NCI-H1930 (cell line): Measurements from ENCODE around the gene MYLK2.
"Not testable (repeated sequence)": the region's sequence is repeated elsewhere in the genome, so short reads cannot be mapped to it uniquely, and the experiment has no call there.

Experiments used
- DNase-seq, 2 experiments: peaks; one replicate each; lab custom pipeline; 2025; lab: John Stamatoyannopoulos, UW

MYLK2 gene

DNA sequence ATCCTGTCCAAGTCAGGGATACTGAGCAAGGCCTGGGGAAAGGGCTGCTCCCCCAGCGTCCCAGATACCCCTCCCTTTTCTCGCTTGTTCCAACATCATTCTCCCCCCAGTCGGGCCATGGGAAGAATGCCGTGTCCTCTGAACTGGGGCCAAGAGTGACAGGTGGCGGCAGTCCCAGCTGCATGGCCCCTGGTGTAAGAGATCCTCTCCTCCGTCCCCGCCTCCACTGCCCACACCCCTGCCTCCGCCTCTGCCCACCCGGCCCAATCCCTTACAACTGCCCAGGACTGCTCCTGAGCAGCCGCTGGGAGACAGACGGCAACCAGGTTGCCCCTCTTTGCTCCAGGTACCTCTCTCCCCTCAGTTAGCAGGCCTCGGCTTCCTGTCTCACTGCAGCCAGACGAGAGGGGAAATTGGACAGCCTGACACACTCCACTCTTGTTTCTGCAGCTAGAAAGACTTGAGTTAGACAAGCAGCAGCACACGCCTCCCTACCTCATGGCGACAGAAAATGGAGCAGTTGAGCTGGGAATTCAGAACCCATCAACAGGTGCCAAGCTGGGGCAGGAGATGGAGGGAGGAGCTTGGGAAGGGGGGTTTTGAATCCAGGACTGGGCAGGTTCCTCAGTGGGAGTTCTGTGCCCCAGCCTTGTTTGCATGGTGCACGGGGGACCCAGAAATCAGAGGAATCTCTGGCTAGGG is at the start of gene MYLK2:
Gene MYLK2, plus strand, starts transcription at position 274 of the 702 bp plus-strand sequence. Its CDS starts 225 bp downstream, at position 499.
- no peak for DNase-seq

DNA sequence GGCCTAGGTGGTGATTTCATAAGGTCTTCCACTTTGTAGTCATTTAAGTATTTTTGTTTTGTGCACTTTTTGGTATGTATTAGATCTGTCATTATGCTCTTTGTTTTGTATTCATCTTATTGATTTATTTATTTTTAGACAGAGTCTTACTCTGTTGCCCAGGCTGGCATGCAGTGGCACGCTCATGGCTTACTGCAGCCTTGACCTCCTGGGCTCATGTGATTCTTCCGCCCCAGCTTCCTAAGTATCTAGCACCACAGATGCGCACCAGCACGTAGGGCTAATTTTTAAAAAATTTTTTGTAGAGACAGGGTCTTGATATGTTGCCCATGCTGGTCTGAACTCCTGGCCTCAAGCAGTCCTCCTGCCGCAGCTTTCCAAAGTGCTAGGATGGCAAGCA is 49.5 kb upstream of the MYLK2 start:
- no peak for DNase-seq

GRCh38 chr20:31770243-31770642 is 48.9 kb upstream of the MYLK2 start:
- DNase-seq, result no peak

DNA sequence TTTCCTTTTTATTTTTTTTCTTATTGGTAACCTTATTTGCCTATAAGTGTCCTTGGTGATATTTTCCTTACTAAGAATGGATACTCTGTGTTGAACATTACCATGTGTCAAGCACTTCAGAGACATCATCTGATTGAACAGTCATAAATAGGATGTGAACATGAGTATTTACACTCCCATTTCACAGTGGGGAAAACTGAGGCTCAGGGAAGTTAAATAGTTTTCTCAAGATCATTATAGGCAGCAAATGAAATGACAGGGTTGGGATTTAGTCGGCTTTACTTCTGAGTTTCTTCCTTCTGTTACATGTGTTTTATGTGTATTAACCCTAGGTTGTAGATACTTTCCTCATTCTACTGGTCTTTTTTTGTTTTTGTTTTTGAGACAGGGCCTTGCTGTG is 44.7 kb upstream of the MYLK2 start:
- no peak for DNase-seq

- DNase-seq, result no peak
Measured at GRCh38 chr20:31780839-31781238, 38.3 kb upstream of the MYLK2 start.

GRCh38 chr20:31781945-31782344 is 37.2 kb upstream of the MYLK2 start:
- no peak for DNase-seq

- DNase-seq, result no peak
Measured at GRCh38 chr20:31784354-31785044, 34.7 kb upstream of the MYLK2 start.

- DNase-seq, result no peak
Measured at GRCh38 chr20:31785089-31785488, 34.1 kb upstream of the MYLK2 start.

GRCh38 chr20:31788578-31788977 is 30.6 kb upstream of the MYLK2 start:
- DNase-seq, result no peak

GRCh38 chr20:31790401-31790800 is 28.8 kb upstream of the MYLK2 start:
- DNase-seq, result no peak

DNA sequence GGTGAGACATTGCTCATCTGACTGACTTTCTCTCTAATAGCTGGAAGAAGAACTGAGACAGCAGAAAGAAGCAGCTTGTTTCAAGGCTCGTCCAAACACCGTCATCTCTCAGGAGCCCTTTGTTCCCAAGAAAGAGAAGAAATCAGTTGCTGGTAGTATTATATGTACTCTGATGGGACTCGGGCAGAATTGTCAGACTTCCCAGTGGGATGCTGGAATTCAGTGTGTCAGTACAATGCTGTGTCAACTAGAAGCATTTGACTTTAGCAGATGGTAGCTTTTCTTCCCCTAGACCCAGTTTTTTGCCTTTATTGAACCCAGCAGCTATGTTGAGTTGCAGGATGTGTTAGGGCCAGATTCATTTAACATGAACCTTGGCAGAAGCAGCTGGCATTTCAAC is 21.8 kb upstream of the MYLK2 start:
- no peak for DNase-seq

GRCh38 chr20:31801508-31801907 is 17.6 kb upstream of the MYLK2 start:
- no peak for DNase-seq

GRCh38 chr20:31803552-31804291 is 15.4 kb upstream of the MYLK2 start:
- no peak for DNase-seq

- DNase-seq, result no peak
Measured at GRCh38 chr20:31806564-31807355, 12.4 kb upstream of the MYLK2 start.

- DNase-seq, result no peak
Measured at GRCh38 chr20:31808481-31808880, 10.7 kb upstream of the MYLK2 start.

DNA sequence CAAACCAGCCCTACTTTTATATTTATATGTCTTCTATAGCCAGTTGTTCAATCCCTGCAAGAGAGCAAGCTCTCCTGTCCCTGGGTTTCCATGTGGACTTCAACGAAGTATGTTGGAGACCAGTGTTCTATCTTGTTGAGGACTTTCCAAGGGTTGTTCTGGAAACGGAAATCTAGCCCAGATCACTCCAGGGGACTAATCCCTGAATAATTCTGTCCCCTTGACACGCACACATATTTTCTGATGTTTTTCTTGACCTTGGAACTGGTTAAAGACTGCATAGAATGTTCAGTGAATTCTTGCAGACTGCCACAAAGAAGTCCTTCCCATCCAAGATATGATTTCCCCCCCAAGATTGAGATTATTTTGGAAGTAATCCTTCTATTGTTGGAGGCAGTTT is 9.5 kb upstream of the MYLK2 start:
- DNase-seq, result no peak

GRCh38 chr20:31811198-31811597 is 8.0 kb upstream of the MYLK2 start:
- DNase-seq, result no peak

- DNase-seq, result no peak
Measured at GRCh38 chr20:31811796-31812728, 7.1 kb upstream of the MYLK2 start.

DNA sequence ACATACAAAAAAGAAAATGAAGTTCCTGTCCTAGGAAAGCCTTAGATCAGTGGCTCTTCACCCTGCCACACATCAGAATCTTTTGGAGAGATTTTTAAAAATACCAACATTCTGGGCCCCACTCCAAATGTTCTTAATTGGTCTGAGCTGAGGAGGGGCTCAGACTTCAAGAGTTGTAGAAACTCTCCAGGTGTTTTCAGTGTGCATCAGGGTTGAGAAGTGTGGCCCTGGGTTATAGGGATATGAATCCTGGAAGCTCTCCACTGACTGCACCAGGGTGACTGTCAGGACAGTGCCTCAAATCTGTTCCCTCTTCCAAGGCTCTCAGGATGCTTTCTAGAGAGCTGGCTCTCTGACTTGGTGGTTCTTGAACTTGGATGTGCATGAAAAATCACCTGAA is 5.5 kb upstream of the MYLK2 start:
- DNase-seq, result no peak

GRCh38 chr20:31814142-31814541 is 5.0 kb upstream of the MYLK2 start:
- not testable (repeated sequence) for DNase-seq
